GM18505 (cell line): ENCODE results near the gene NRCAM.
"Not testable (repeated sequence)": the region's sequence is repeated elsewhere in the genome, so short reads cannot be mapped to it uniquely, and the experiment has no call there.

ENCODE experiments used
- ATAC-seq: cut with Tn5 transposase; IDR thresholded peaks from one replicate; pipeline ENCODE4 v1.9.1; 2021; ENCODE audit not compliant: unreplicated experiment
- POLR2A ChIP-seq: IDR thresholded peaks from 4 replicates; pipeline ENCODE4 v1.6.1; 2011; ENCODE audit warnings: borderline replicate concordance; ENCODE audit not compliant: insufficient read depth, insufficient read length; ENCODE audit errors: extremely low read depth

The NRCAM gene

DNA sequence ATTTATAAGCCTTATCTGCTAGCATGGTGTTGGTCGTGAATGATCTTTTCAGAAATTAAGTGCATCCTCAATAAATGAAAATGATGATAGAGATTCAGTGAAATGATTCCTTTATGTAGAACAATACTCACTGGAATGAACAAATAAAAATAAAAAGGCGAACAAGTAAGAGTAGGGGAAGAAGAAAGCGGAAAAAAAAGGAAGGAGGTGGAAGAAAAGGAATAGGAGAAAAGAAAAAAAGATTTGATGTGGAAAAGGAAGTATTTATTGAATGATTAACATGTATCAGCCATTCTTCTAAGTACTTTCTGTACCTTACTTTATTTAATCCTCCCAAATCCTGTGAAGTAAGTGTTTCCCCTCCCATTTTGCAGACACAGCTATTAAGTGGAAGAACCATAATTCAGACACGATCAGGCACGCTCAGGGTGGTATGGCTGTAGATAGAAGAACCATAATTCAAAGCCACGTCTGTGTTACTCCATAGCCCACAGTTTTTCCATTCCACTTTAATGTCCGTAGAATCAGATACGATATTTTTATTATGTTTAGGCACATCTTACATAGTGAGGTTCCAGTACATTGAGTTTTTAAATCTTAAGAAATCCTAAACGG lies 169.8 kb downstream of the NRCAM start:
- no peak for ATAC-seq
- no peak for TF ChIP-seq POLR2A

- ATAC-seq, result no peak
- TF ChIP-seq POLR2A, result no peak
Observed at GRCh38 chr7:108285778-108286177, 170.5 kb downstream of the NRCAM start.

GRCh38 chr7:108285003-108285368 lies 171.2 kb downstream of the NRCAM start:
- TF ChIP-seq POLR2A, result no peak
- ATAC-seq, result no peak

GRCh38 chr7:108284349-108285002 lies 171.8 kb downstream of the NRCAM start:
- no peak for TF ChIP-seq POLR2A

DNA sequence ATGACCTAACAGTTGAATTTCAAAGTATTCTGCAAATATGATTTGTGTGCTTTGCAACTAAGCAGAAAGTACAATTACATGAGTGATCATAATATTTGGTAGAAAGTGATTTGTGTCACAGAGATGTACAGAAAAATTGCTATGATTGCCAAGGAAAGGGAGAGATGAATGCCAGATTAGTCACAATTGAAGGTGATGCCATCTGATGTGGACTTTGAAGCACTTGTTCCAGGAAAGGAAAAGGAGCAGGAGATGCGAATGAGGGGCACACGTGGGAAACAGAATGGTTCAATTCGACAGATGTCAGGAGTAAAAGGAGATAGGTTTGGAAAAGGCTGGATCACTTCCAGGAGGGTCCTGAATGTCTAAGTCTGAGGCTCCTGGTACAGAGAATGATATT lies 173.0 kb downstream of the NRCAM start:
- no peak for TF ChIP-seq POLR2A
- no peak for ATAC-seq

More at GRCh38 chr7:108284349-108285002, 171.8 kb downstream of the NRCAM start:
- no peak for ATAC-seq

- ATAC-seq, result no peak
- TF ChIP-seq POLR2A, result no peak
Observed at GRCh38 chr7:108282427-108282996, 173.7 kb downstream of the NRCAM start.

DNA sequence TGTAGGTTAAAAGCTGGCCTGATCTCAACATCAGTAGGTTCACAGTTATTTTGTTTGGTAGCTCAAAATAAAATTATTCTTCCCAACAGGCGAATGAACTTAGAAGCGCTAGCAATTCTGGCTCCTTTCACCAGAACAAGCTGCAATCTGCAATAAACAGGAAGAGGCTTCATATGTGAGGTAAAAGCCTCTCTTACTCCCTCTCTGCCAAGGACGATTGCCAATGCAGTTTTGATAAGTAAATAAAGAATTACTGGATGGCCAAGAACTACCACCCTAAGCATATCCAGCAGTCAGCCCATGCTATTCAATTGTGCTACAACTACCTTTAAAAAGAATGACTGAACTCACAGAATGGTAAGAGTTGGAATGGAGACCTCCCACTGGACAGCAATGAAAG lies 176.1 kb downstream of the NRCAM start:
- no peak for ATAC-seq
- no peak for TF ChIP-seq POLR2A

GRCh38 chr7:108278776-108279175 lies 177.5 kb downstream of the NRCAM start:
- TF ChIP-seq POLR2A, result no peak
- ATAC-seq, result no peak

DNA sequence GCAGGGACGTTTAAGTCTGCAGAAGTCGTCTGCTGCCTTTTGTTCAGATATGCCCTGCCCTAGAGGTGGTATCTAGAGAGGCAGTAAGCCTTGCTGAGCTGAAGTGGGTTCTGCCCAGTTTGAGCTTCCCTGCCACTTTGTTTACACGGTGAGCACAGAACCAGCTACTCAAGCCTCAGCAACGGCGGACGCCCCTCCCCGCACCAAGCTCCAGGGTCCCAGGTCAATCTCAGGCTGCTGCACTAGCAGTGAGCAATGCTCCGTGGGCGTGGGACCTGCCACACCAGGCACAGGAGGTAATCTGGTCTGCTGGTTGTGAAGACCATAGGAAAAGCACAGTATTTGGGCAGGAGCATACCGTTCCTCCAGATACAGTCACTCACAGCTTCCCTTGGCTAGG lies 178.0 kb downstream of the NRCAM start:
- no peak for TF ChIP-seq POLR2A
- ATAC-seq, result no peak

- ATAC-seq, result not testable (repeated sequence)
Observed at GRCh38 chr7:108274447-108274846, 181.8 kb downstream of the NRCAM start.

- not testable (repeated sequence) for ATAC-seq
Observed at GRCh38 chr7:108272891-108273290, 183.3 kb downstream of the NRCAM start.

DNA sequence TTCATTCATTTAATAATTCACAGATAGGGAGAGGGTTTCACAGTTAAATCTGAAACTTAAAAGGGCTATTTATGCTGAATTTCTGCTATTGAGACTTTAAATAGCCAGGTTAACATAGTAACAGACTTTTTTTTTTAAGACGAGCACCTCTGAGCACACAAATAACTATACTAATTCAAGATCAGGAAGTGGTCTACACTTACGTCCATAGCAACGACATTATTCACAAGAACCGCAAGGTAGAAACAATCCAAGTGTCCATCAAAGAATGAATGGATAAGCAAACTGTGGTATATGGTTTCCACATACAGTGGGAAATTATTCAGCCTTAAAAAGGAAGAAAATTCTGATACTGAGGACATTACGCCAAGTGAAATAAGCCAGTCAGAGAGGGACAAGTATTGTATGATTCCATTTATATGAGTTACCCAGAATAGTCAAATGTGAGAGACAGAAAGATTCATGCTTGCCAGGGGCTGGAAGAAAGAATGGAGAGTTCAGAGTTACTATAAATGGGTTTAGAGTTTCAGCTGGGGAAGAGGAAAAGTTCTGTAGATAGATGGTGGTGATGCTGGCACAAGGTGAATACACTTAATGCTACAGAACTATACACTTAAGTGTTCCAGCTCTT lies 185.7 kb downstream of the NRCAM start:
- TF ChIP-seq POLR2A, result no peak
- ATAC-seq, result peak; percentile 61

DNA sequence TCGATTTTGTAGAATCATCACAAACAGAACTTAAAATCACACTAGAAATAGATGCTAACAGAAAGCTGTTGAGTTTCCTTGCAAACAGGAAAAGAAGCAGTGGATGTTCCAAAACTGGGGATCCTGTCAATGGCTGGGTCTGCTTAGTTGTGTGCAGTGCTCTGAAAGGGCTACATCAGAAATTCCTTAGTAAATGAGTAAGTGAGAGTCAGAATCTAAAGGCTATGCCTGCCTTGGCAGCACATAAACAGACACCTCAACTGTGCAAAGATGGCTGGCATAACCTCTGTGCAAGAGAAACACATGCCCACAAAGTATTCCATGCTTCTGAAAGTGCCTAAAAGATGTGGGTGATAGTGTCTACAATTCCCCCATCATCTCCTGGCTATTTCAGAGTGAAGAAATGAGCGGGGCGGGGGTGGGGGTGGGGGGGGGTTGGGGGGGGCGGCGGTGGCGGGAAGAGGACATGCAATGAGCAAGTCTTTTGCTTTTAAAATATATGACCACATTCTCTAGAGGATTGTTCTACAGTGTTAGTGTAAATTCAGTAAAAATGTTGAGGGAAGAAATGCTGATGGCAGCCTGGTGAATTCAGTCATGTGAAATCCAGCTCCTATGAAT lies 187.9 kb downstream of the NRCAM start:
- no peak for TF ChIP-seq POLR2A
- ATAC-seq, result no peak

- ATAC-seq, result no peak
- TF ChIP-seq POLR2A, result no peak
Observed at GRCh38 chr7:108267615-108268014, 188.6 kb downstream of the NRCAM start.
